ENCODE data around the gene CREB5. TPM values are rescaled to one million over a fixed set of nuclear protein-coding genes. Genes with fewer than 3 reads are reported as not detected.

Gene CREB5
- total RNA-seq, 4 donors from 2014 or later = 16.8 to 22.4 (median 20.9) TPM

GRCh38 chr7:28483908-28484605, 71.7 kb downstream of the CREB5 start:
- no peak for DNase-seq (ENCODE audit: low spot score in 2 of 2)
- TF ChIP-seq CTCF (IDR thresholded peaks at IDR 0.05) (no peak), EP300 (IDR thresholded peaks at IDR 0.05) (no peak), POLR2A (IDR thresholded peaks at IDR 0.05) (no peak)
- Histone ChIP-seq H3K36me3 (no peaks in the 10 kb centered on the region), H3K9me3 (no peaks in the 10 kb centered on the region), H3K4me1 (peaks cover 0 to 19% (median 2%) of the 10 kb centered on the region in 4 donors), H3K4me3 (no peak overlapping the region), H3K27me3 (no peaks in the 10 kb centered on the region), H3K27ac (no peak overlapping the region)
- 34% methylated on average over 2 of the region's 2 CpGs for WGBS, 2 donors

GRCh38 chr7:28484606-28484935, 72.3 kb downstream of the CREB5 start:
- no peak overlapping the region for H3K4me3 ChIP-seq
- H3K9me3 ChIP-seq = no peaks in the 10 kb centered on the region
- peaks cover 0 to 19% (median 2%) of the 10 kb centered on the region in 4 donors for H3K4me1 ChIP-seq
- H3K27me3 ChIP-seq = no peaks in the 10 kb centered on the region
- H3K27ac ChIP-seq = no peak overlapping the region
- DNase-seq (ENCODE audit: low spot score in 2 of 2) = no peak
- TF ChIP-seq EP300 (IDR thresholded peaks at IDR 0.05) (no peak), CTCF (IDR thresholded peaks at IDR 0.05) (no peak), POLR2A (IDR thresholded peaks at IDR 0.05) (no peak)
- WGBS, 2 donors = 84 to 90% methylated on average over 4 of the region's 4 CpGs
- H3K36me3 ChIP-seq = no peaks in the 10 kb centered on the region

- TF ChIP-seq POLR2A (IDR thresholded peaks at IDR 0.05) (no peak), EP300 (IDR thresholded peaks at IDR 0.05) (no peak), CTCF (IDR thresholded peaks at IDR 0.05) (no peak)
- no peak overlapping the region for H3K27ac ChIP-seq
- WGBS, 2 donors = 96 to 99% methylated on average over 4 of the region's 4 CpGs
Observed at GRCh38 chr7:28487487-28487886, 75.2 kb downstream of the CREB5 start.

GRCh38 chr7:28488061-28488791, 75.9 kb downstream of the CREB5 start:
- Histone ChIP-seq H3K4me3 (no peak overlapping the region), H3K9me3 (no peaks in the 10 kb centered on the region), H3K4me1 (peaks cover 0 to 6% (median 0%) of the 10 kb centered on the region in 4 donors), H3K27ac (no peak overlapping the region), H3K27me3 (no peaks in the 10 kb centered on the region), H3K36me3 (no peaks in the 10 kb centered on the region)
- TF ChIP-seq EP300 (IDR thresholded peaks at IDR 0.05) (no peak), CTCF (IDR thresholded peaks at IDR 0.05) (no peak), POLR2A (IDR thresholded peaks at IDR 0.05) (no peak)
- no peak for DNase-seq (ENCODE audit: low spot score in 2 of 2)
- 70 to 72% methylated on average over 9 of the region's 9 CpGs for WGBS, 2 donors

More at GRCh38 chr7:28487487-28487886, 75.2 kb downstream of the CREB5 start:
- H3K27me3 ChIP-seq = no peaks in the 10 kb centered on the region
- DNase-seq (ENCODE audit: low spot score in 2 of 2) = no peak
- H3K4me1 ChIP-seq = peaks cover 0 to 11% (median 2%) of the 10 kb centered on the region in 4 donors
- no peak overlapping the region for H3K4me3 ChIP-seq
- no peaks in the 10 kb centered on the region for H3K36me3 ChIP-seq
- H3K9me3 ChIP-seq = no peaks in the 10 kb centered on the region

- no peak for TF ChIP-seq EP300 (IDR thresholded peaks at IDR 0.05)
- no peak for TF ChIP-seq POLR2A (IDR thresholded peaks at IDR 0.05)
- TF ChIP-seq CTCF (IDR thresholded peaks at IDR 0.05) = no peak
- H3K4me1 ChIP-seq = peaks cover 0 to 6% (median 0%) of the 10 kb centered on the region in 4 donors
- WGBS, 2 donors = 55 to 61% methylated on average over 11 of the region's 11 CpGs
- H3K9me3 ChIP-seq = no peaks in the 10 kb centered on the region
- H3K27me3 ChIP-seq = no peaks in the 10 kb centered on the region
- no peak overlapping the region for H3K4me3 ChIP-seq
- peak overlapping the region in 2 of 4 donors; percentile 30 to 74 for H3K27ac ChIP-seq
- no peak for DNase-seq (ENCODE audit: low spot score in 2 of 2)
- no peaks in the 10 kb centered on the region for H3K36me3 ChIP-seq
Observed at GRCh38 chr7:28490831-28491230, 78.5 kb downstream of the CREB5 start.
